ENCODE results near the gene PHLDB1.

The PHLDB1 gene

DNA sequence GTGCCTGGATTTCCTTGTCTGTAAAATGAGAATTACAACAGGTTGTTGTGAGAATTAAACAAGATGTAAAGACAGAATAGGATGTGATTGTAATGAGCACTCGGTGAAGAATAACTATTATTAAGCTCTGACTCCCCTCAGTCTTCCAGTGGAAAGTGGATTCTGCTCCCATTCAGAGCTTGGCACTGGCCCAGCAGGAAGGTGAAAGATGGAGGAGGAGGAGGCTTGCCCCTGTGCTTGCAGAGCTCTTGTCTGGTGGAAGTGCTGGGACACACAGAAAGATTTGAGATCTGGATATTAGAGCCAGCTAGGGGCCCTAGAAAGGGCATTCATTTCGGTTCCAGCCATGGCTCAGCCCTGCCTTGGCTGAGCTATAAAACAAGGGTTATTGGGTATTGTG is 28.2 kb downstream of the PHLDB1 start:
- TF ChIP-seq, protein P1, sequence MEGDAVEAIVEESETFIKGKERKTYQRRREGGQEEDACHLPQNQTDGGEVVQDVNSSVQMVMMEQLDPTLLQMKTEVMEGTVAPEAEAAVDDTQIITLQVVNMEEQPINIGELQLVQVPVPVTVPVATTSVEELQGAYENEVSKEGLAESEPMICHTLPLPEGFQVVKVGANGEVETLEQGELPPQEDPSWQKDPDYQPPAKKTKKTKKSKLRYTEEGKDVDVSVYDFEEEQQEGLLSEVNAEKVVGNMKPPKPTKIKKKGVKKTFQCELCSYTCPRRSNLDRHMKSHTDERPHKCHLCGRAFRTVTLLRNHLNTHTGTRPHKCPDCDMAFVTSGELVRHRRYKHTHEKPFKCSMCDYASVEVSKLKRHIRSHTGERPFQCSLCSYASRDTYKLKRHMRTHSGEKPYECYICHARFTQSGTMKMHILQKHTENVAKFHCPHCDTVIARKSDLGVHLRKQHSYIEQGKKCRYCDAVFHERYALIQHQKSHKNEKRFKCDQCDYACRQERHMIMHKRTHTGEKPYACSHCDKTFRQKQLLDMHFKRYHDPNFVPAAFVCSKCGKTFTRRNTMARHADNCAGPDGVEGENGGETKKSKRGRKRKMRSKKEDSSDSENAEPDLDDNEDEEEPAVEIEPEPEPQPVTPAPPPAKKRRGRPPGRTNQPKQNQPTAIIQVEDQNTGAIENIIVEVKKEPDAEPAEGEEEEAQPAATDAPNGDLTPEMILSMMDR (IDR thresholded peaks at IDR 0.05): no peak
- DNase-seq (ENCODE audit: low spot score): no peak
- H3K4me3 ChIP-seq: no peak overlapping the region
- H3K27ac ChIP-seq: peak overlapping the region; percentile 73 to 91

DNA sequence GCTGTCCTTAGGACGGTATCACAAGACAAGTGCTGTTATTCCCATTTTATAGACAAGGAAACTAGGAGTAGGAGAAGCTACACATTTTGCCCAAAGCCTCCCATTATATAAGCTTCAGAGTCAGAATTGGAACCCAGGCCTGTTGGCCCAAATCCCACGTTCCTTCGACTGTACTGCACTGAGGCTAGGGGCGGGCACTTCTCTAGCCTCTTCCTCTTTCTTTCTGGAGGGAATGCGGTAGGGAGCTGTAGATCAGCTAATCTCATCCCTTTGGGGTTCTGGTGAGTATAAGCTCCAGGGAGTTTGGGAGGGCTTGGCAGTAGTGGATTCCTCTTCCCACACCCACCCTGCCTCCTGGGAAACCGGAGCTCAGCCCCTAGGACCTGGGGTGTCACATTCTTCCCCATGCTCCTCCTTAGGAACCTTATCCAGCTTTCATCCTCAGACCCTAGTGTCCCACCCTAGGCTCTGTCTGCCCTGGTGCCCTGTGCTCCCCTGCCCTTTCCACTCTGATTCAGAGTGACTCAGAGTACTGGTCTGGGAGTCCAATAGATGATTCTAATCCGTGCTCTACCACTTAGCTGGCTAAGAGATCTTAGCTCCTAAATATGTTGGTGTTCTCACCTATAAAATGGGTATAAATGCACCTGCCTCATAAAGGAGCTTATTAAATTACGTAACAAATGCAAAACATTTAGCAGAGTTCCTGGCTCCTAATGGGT is 29.3 kb downstream of the PHLDB1 start:
- TF ChIP-seq, protein P1 (IDR thresholded peaks at IDR 0.05): no peak
- H3K4me3 ChIP-seq: no peak overlapping the region
- DNase-seq (ENCODE audit: low spot score): no peak
- peak overlapping the region in 1 of 2 donors; percentile 91 for H3K27ac ChIP-seq

DNA sequence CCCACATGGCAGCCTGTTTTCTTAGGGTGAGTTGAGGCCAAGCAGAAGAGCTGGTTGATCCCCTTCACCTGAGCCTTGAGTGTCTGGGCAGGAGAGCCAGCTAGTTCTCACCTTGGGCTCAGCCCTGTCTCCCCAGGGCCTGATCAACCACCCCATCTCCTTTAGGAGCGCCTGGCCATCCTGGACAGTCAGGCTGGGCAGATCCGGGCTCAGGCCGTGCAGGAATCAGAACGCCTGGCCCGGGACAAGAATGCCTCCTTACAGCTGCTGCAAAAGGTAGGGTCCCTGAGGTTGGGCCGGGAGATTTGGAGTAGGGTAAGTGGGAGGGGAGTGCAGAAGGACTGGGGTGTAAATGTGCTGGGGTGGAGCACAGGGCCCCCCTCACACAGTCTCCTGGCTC is 31.3 kb downstream of the PHLDB1 start:
- H3K4me3 ChIP-seq: no peak overlapping the region
- TF ChIP-seq, protein P1 (IDR thresholded peaks at IDR 0.05): no peak
- DNase-seq (ENCODE audit: low spot score): no peak
- H3K27ac ChIP-seq: peak overlapping the region; percentile 1 to 21

DNA sequence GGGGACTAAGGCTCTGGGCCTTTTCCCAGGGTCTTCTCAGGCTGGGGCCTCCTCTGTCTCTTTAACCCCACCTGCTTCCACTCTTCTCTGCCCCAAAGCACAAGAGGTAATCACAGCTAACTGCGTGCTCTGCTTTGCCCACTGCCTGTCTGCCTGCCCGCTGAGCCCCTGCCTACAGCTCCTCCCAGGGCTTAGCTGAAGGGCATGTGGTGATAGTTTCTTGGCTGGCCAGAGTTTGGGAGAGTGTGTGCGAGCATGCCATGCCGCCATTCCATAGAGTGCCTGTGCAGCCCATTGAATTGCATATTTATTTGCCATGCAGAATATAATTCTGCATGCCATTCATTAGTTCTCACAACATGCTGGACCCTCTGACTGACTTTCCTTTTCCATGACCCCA is 32.5 kb downstream of the PHLDB1 start:
- TF ChIP-seq, protein P1 (IDR thresholded peaks at IDR 0.05): no peak
- peak overlapping the region in 1 of 2 donors; percentile 45 for H3K27ac ChIP-seq
- no peak overlapping the region for H3K4me3 ChIP-seq
- no peak for DNase-seq (ENCODE audit: low spot score)

DNA sequence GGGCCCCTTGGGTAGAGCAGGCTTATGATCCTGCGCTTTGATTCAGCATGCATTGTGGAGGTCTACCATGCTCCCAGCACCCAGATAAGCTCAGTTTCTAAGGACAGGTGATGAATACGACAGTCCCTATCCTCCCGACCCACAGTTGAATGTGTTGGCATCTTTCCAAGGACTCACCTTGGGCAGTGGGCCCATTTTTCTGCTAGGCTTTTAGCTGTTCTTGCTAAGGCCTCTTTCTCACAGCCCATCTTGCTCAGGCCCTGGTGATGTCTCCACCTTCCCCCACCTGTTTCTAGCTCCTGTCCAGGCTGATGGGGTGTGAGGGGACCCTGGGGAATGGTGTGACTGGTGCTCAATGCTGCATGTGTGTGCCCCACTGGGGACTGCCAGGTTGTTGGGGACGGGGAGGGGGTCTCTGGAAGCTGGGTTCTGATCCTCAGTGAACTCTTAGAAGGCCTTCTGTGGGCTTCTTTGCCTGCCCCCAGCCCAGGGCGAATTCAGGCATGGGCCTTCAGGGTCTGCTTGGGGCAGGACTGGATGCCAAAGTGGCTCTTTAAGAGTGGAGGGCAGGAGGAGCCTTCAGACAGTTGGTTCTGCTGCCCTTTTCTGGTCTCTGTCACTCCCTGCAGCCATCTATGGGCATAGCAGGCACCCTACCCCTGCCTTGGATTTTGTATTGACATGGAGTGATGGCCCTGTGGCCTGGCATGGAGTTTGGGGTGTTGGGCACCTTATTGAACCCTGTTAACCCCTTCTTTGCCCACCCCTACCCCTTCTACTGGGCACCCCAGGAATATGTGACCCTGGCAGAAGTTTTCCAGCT is 33.1 kb downstream of the PHLDB1 start:
- Histone ChIP-seq H3K4me3 (no peak overlapping the region), H3K27ac (peak overlapping the region in 1 of 2 donors; percentile 45)
- no peak for DNase-seq (ENCODE audit: low spot score)
- TF ChIP-seq, protein P1 (IDR thresholded peaks at IDR 0.05): no peak

DNA sequence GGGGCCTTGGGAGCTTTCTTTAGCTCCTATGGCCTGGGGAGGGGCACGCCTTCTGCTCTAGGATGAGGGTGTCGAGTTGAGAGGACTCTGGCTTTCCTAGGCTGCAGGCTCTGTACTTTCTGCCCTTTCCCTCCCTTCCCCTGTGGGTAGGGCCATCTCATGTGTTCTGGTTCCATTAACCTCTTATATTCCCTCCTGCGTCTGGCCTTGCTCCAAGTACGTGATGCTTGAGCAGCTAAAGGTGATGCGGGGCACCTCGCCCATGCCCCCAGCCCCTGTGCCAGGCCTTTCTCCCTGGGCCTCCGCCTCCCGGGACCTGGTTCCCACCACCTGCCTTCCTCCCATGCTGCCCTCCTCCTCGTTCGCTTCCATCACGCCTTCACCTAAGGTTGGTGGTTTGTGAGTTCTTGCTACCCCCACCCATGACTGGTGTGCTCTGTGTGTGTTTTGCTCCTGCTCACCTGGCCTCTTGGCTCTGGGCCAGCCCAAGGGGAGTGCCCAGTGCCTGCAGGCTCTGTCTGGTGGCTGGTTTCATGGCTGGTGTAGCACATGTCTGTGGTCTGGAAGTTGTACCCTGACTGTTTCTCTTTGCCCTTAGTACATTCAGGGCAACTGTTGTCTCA is 34.1 kb downstream of the PHLDB1 start:
- Histone ChIP-seq H3K4me3 (no peak overlapping the region), H3K27ac (no peak overlapping the region)
- no peak for DNase-seq (ENCODE audit: low spot score)
- TF ChIP-seq, protein P1 (IDR thresholded peaks at IDR 0.05): no peak
